ENCODE results near the gene SMARCAD1.

SMARCAD1 gene

GRCh38 chr4:94228493-94229216 lies 21.0 kb downstream of the SMARCAD1 start:
- Histone ChIP-seq H3K36me3 (ENCODE audit: control insufficient read depth, insufficient read depth, low read length) (peaks cover 58% of the 10 kb centered on the region), H3K4me3 (ENCODE audit: extremely low read depth, insufficient read depth, low read length, poor library complexity, severe bottlenecking) (no peak overlapping the region), H3K4me1 (ENCODE audit: control insufficient read depth, insufficient read depth, low read length, poor library complexity, severe bottlenecking) (no peaks in the 10 kb centered on the region), H3K27ac (ENCODE audit: low read depth, low read length, severe bottlenecking) (no peak overlapping the region), H3K9me3 (ENCODE audit: control insufficient read depth, low read length) (no peaks in the 10 kb centered on the region)
- 83 to 91% methylated on average over 4 of the region's 5 CpGs for WGBS, 2 experiments (ENCODE audit: insufficient coverage in 2 of 2)

- 90 to 97% methylated on average over 6 of the region's 6 CpGs for WGBS, 2 experiments (ENCODE audit: insufficient coverage in 2 of 2)
- Histone ChIP-seq H3K27ac (ENCODE audit: low read depth, low read length, severe bottlenecking) (no peak overlapping the region), H3K4me1 (ENCODE audit: control insufficient read depth, insufficient read depth, low read length, poor library complexity, severe bottlenecking) (no peaks in the 10 kb centered on the region), H3K36me3 (ENCODE audit: control insufficient read depth, insufficient read depth, low read length) (peaks cover 46% of the 10 kb centered on the region), H3K9me3 (ENCODE audit: control insufficient read depth, low read length) (no peaks in the 10 kb centered on the region), H3K4me3 (ENCODE audit: extremely low read depth, insufficient read depth, low read length, poor library complexity, severe bottlenecking) (no peak overlapping the region)
These were observed 24.9 kb downstream of the SMARCAD1 start for GRCh38 chr4:94232519-94232918.

- H3K4me3 ChIP-seq (ENCODE audit: extremely low read depth, insufficient read depth, low read length, poor library complexity, severe bottlenecking), result no peak overlapping the region
- H3K4me1 ChIP-seq (ENCODE audit: control insufficient read depth, insufficient read depth, low read length, poor library complexity, severe bottlenecking), result no peaks in the 10 kb centered on the region
- no peaks in the 10 kb centered on the region for H3K9me3 ChIP-seq (ENCODE audit: control insufficient read depth, low read length)
- no peak overlapping the region for H3K27ac ChIP-seq (ENCODE audit: low read depth, low read length, severe bottlenecking)
- peaks cover 44% of the 10 kb centered on the region for H3K36me3 ChIP-seq (ENCODE audit: control insufficient read depth, insufficient read depth, low read length)
These were observed 28.2 kb downstream of the SMARCAD1 start for GRCh38 chr4:94235825-94236224.

- H3K4me3 ChIP-seq (ENCODE audit: extremely low read depth, insufficient read depth, low read length, poor library complexity, severe bottlenecking), result no peak overlapping the region
- H3K9me3 ChIP-seq (ENCODE audit: control insufficient read depth, low read length), result no peaks in the 10 kb centered on the region
- H3K27ac ChIP-seq (ENCODE audit: low read depth, low read length, severe bottlenecking), result no peak overlapping the region
- H3K36me3 ChIP-seq (ENCODE audit: control insufficient read depth, insufficient read depth, low read length), result peaks cover 48% of the 10 kb centered on the region
- H3K4me1 ChIP-seq (ENCODE audit: control insufficient read depth, insufficient read depth, low read length, poor library complexity, severe bottlenecking), result no peaks in the 10 kb centered on the region
- WGBS, 2 experiments (ENCODE audit: insufficient coverage in 2 of 2), result no CpG with 5 or more reads among the region's 4 CpGs
These were observed 29.6 kb downstream of the SMARCAD1 start for GRCh38 chr4:94237271-94237670.

GRCh38 chr4:94238160-94238559 lies 30.5 kb downstream of the SMARCAD1 start:
- no peak overlapping the region for H3K27ac ChIP-seq (ENCODE audit: low read depth, low read length, severe bottlenecking)
- H3K4me3 ChIP-seq (ENCODE audit: extremely low read depth, insufficient read depth, low read length, poor library complexity, severe bottlenecking), result no peak overlapping the region
- H3K4me1 ChIP-seq (ENCODE audit: control insufficient read depth, insufficient read depth, low read length, poor library complexity, severe bottlenecking), result no peaks in the 10 kb centered on the region
- 100% methylated on average over 1 of the region's 2 CpGs for WGBS, 2 experiments (ENCODE audit: insufficient coverage in 2 of 2)
- H3K9me3 ChIP-seq (ENCODE audit: control insufficient read depth, low read length), result no peaks in the 10 kb centered on the region
- H3K36me3 ChIP-seq (ENCODE audit: control insufficient read depth, insufficient read depth, low read length), result peaks cover 51% of the 10 kb centered on the region

- Histone ChIP-seq H3K27ac (ENCODE audit: low read depth, low read length, severe bottlenecking) (no peak overlapping the region), H3K4me1 (ENCODE audit: control insufficient read depth, insufficient read depth, low read length, poor library complexity, severe bottlenecking) (no peaks in the 10 kb centered on the region), H3K36me3 (ENCODE audit: control insufficient read depth, insufficient read depth, low read length) (peaks cover 57% of the 10 kb centered on the region), H3K4me3 (ENCODE audit: extremely low read depth, insufficient read depth, low read length, poor library complexity, severe bottlenecking) (no peak overlapping the region), H3K9me3 (ENCODE audit: control insufficient read depth, low read length) (no peaks in the 10 kb centered on the region)
These were observed 32.7 kb downstream of the SMARCAD1 start for GRCh38 chr4:94240384-94240783.

GRCh38 chr4:94244087-94244828 lies 36.6 kb downstream of the SMARCAD1 start:
- Histone ChIP-seq H3K36me3 (ENCODE audit: control insufficient read depth, insufficient read depth, low read length) (peaks cover 81% of the 10 kb centered on the region), H3K4me1 (ENCODE audit: control insufficient read depth, insufficient read depth, low read length, poor library complexity, severe bottlenecking) (no peaks in the 10 kb centered on the region), H3K9me3 (ENCODE audit: control insufficient read depth, low read length) (no peaks in the 10 kb centered on the region), H3K4me3 (ENCODE audit: extremely low read depth, insufficient read depth, low read length, poor library complexity, severe bottlenecking) (no peak overlapping the region), H3K27ac (ENCODE audit: low read depth, low read length, severe bottlenecking) (no peak overlapping the region)
- 90 to 100% methylated on average over 2 of the region's 3 CpGs for WGBS, 2 experiments (ENCODE audit: insufficient coverage in 2 of 2)

GRCh38 chr4:94244829-94245185 lies 37.1 kb downstream of the SMARCAD1 start:
- Histone ChIP-seq H3K4me1 (ENCODE audit: control insufficient read depth, insufficient read depth, low read length, poor library complexity, severe bottlenecking) (no peaks in the 10 kb centered on the region), H3K4me3 (ENCODE audit: extremely low read depth, insufficient read depth, low read length, poor library complexity, severe bottlenecking) (no peak overlapping the region), H3K27ac (ENCODE audit: low read depth, low read length, severe bottlenecking) (no peak overlapping the region), H3K36me3 (ENCODE audit: control insufficient read depth, insufficient read depth, low read length) (peaks cover 77% of the 10 kb centered on the region), H3K9me3 (ENCODE audit: control insufficient read depth, low read length) (no peaks in the 10 kb centered on the region)
- 70 to 92% methylated on average over 1 to 2 of the region's 2 CpGs for WGBS, 2 experiments (ENCODE audit: insufficient coverage in 2 of 2)

- Histone ChIP-seq H3K36me3 (ENCODE audit: control insufficient read depth, insufficient read depth, low read length) (peaks cover 36% of the 10 kb centered on the region), H3K9me3 (ENCODE audit: control insufficient read depth, low read length) (no peaks in the 10 kb centered on the region), H3K27ac (ENCODE audit: low read depth, low read length, severe bottlenecking) (no peak overlapping the region), H3K4me1 (ENCODE audit: control insufficient read depth, insufficient read depth, low read length, poor library complexity, severe bottlenecking) (no peaks in the 10 kb centered on the region), H3K4me3 (ENCODE audit: extremely low read depth, insufficient read depth, low read length, poor library complexity, severe bottlenecking) (no peak overlapping the region)
These were observed 43.4 kb downstream of the SMARCAD1 start for GRCh38 chr4:94251094-94251493.

- 100% methylated on average over 1 of the region's 3 CpGs; no CpG with 5 or more reads in 1 of the 2 experiments for WGBS, 2 experiments (ENCODE audit: insufficient coverage in 2 of 2)
- Histone ChIP-seq H3K4me3 (ENCODE audit: extremely low read depth, insufficient read depth, low read length, poor library complexity, severe bottlenecking) (no peak overlapping the region), H3K27ac (ENCODE audit: low read depth, low read length, severe bottlenecking) (no peak overlapping the region), H3K4me1 (ENCODE audit: control insufficient read depth, insufficient read depth, low read length, poor library complexity, severe bottlenecking) (no peaks in the 10 kb centered on the region), H3K36me3 (ENCODE audit: control insufficient read depth, insufficient read depth, low read length) (peaks cover 21% of the 10 kb centered on the region), H3K9me3 (ENCODE audit: control insufficient read depth, low read length) (no peaks in the 10 kb centered on the region)
These were observed 45.4 kb downstream of the SMARCAD1 start for GRCh38 chr4:94253036-94253435.

- H3K9me3 ChIP-seq (ENCODE audit: control insufficient read depth, low read length), result no peaks in the 10 kb centered on the region
- H3K27ac ChIP-seq (ENCODE audit: low read depth, low read length, severe bottlenecking), result no peak overlapping the region
- 90 to 97% methylated on average over 4 to 7 of the region's 8 CpGs for WGBS, 2 experiments (ENCODE audit: insufficient coverage in 2 of 2)
- no peak overlapping the region for H3K4me3 ChIP-seq (ENCODE audit: extremely low read depth, insufficient read depth, low read length, poor library complexity, severe bottlenecking)
- H3K4me1 ChIP-seq (ENCODE audit: control insufficient read depth, insufficient read depth, low read length, poor library complexity, severe bottlenecking), result no peaks in the 10 kb centered on the region
- H3K36me3 ChIP-seq (ENCODE audit: control insufficient read depth, insufficient read depth, low read length), result peaks cover 40% of the 10 kb centered on the region
These were observed 48.6 kb downstream of the SMARCAD1 start for GRCh38 chr4:94256144-94256783.

All from mesodermal cell (in vitro differentiated cells).